ENCODE data around the gene PPFIBP2. TPM values are rescaled to one million over a fixed set of nuclear protein-coding genes. Genes with fewer than 3 reads are reported as not detected.
A peak's percentile ranks its signal among the peaks of the same experiment; 100 is the strongest.
"Not testable (repeated sequence)": the region's sequence is repeated elsewhere in the genome, so short reads cannot be mapped to it uniquely, and the experiment has no call there.

The PPFIBP2 gene
- total RNA-seq, 1 experiment from 2014 or later = 21.5 TPM

DNA sequence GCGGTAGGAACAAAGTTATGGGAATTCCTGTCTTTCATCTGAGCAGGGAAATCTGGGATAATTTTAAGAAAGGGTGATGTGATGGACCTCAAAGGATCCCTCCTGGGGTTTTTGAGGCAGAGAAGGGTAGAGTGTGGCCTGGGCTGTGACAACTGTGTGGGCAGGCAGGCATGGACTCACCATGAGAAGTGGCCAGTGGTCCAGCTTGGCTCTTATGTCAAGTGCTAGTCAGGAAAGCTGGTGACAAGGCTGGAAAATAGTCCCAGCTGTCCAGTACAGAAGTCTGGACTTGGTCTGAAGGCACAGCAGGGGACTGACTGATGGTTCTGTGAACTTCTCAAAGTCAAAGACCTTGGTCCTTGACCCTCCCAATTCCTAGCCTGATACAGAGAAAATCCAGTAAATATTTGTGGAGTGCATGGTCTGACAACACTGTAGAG lies 1.7 kb downstream of the PPFIBP2 start:
- Histone ChIP-seq H3K4me1 (ENCODE audit: control insufficient read depth, insufficient read depth, low read length) (peaks cover 17% of the 10 kb centered on the region), H3K27ac (ENCODE audit: low read length) (no peak overlapping the region), H3K27me3 (ENCODE audit: control insufficient read depth, insufficient read depth, low read length) (peaks cover 6% of the 10 kb centered on the region; the same call in 1 of the 2 replicates), H3K4me3 (ENCODE audit: low read depth in 2 of 2, low read length in 2 of 2) (no peak overlapping the region), H3K9me3 (ENCODE audit: control insufficient read depth, insufficient read depth, low read depth, low read length) (no peaks in the 10 kb centered on the region), H3K36me3 (ENCODE audit: control insufficient read depth, insufficient read depth, low read length) (no peaks in the 10 kb centered on the region)
- ChIA-PET CTCF (interaction anchor here (1.5 kb wide), 1 partner anchor 472 kb away, joined by 3 read pairs; the partner anchor contains the start of gene EIF3F), POLR2A (no interaction called here)
- in situ Hi-C loops (cut with HindIII; ENCODE audit: low pct_unique_long_range_greater_than_20kb, low sequenced_read_pairs) (no loop called here), intact Hi-C loops (cut with micrococcal nuclease; ENCODE audit: unreplicated experiment) (no loop called here)
- DNase-seq (ENCODE audit: low read depth, low spot score) = no peak
- TF ChIP-seq POLR2AphosphoS5 (IDR thresholded peaks at IDR 0.05; ENCODE audit: low read depth, low read length) = no peak
- TF ChIP-seq, protein P1, sequence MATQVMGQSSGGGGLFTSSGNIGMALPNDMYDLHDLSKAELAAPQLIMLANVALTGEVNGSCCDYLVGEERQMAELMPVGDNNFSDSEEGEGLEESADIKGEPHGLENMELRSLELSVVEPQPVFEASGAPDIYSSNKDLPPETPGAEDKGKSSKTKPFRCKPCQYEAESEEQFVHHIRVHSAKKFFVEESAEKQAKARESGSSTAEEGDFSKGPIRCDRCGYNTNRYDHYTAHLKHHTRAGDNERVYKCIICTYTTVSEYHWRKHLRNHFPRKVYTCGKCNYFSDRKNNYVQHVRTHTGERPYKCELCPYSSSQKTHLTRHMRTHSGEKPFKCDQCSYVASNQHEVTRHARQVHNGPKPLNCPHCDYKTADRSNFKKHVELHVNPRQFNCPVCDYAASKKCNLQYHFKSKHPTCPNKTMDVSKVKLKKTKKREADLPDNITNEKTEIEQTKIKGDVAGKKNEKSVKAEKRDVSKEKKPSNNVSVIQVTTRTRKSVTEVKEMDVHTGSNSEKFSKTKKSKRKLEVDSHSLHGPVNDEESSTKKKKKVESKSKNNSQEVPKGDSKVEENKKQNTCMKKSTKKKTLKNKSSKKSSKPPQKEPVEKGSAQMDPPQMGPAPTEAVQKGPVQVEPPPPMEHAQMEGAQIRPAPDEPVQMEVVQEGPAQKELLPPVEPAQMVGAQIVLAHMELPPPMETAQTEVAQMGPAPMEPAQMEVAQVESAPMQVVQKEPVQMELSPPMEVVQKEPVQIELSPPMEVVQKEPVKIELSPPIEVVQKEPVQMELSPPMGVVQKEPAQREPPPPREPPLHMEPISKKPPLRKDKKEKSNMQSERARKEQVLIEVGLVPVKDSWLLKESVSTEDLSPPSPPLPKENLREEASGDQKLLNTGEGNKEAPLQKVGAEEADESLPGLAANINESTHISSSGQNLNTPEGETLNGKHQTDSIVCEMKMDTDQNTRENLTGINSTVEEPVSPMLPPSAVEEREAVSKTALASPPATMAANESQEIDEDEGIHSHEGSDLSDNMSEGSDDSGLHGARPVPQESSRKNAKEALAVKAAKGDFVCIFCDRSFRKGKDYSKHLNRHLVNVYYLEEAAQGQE (IDR thresholded peaks at IDR 0.05; ENCODE audit: insufficient read depth in 1 of 2, low read depth in 2 of 2, low read length in 1 of 2) = no peak
- no peak for TF ChIP-seq SIN3A (IDR thresholded peaks at IDR 0.05; ENCODE audit: borderline replicate concordance, insufficient read depth, low read depth, low read length)
- TF ChIP-seq TCF7L2 (IDR thresholded peaks at IDR 0.05; ENCODE audit: low read depth, low read length) = no peak
- TF ChIP-seq CTCF (IDR thresholded peaks at IDR 0.05) = no peak
- BruUV-seq (replicated peaks) = TSS peak; percentile 77
- ATAC-seq = no peak

- in situ Hi-C loops (cut with HindIII; ENCODE audit: low pct_unique_long_range_greater_than_20kb, low sequenced_read_pairs) (no loop called here), intact Hi-C loops (cut with micrococcal nuclease; ENCODE audit: unreplicated experiment) (no loop called here)
- TF ChIP-seq SIN3A (IDR thresholded peaks at IDR 0.05; ENCODE audit: borderline replicate concordance, insufficient read depth, low read depth, low read length) (no peak), TCF7L2 (IDR thresholded peaks at IDR 0.05; ENCODE audit: low read depth, low read length) (no peak), POLR2AphosphoS5 (IDR thresholded peaks at IDR 0.05; ENCODE audit: low read depth, low read length) (no peak), CTCF (IDR thresholded peaks at IDR 0.05) (no peak)
- TF ChIP-seq, protein P1 (IDR thresholded peaks at IDR 0.05; ENCODE audit: insufficient read depth in 1 of 2, low read depth in 2 of 2, low read length in 1 of 2) = no peak
- POLR2A ChIA-PET = no interaction called here
- CTCF ChIA-PET = interaction anchor here (1.5 kb wide), 1 partner anchor 471 kb away, joined by 3 read pairs; the partner anchor contains the start of gene EIF3F
- no peak overlapping the region for H3K4me3 ChIP-seq (ENCODE audit: low read depth in 2 of 2, low read length in 2 of 2)
- BruUV-seq (replicated peaks) = no TSS peak
- H3K9me3 ChIP-seq (ENCODE audit: control insufficient read depth, insufficient read depth, low read depth, low read length) = no peaks in the 10 kb centered on the region
- DNase-seq (ENCODE audit: low read depth, low spot score) (no peak), ATAC-seq (no peak)
- no peak overlapping the region for H3K27ac ChIP-seq (ENCODE audit: low read length)
- H3K36me3 ChIP-seq (ENCODE audit: control insufficient read depth, insufficient read depth, low read length) = no peaks in the 10 kb centered on the region
- H3K27me3 ChIP-seq (ENCODE audit: control insufficient read depth, insufficient read depth, low read length) = peaks cover 6% of the 10 kb centered on the region; the same call in 1 of the 2 replicates
- peaks cover 17% of the 10 kb centered on the region for H3K4me1 ChIP-seq (ENCODE audit: control insufficient read depth, insufficient read depth, low read length)
These were observed 2.7 kb downstream of the PPFIBP2 start for GRCh38 chr11:7516475-7516874.

- H3K9me3 ChIP-seq (ENCODE audit: control insufficient read depth, insufficient read depth, low read depth, low read length); in situ Hi-C loops (cut with HindIII; ENCODE audit: low pct_unique_long_range_greater_than_20kb, low sequenced_read_pairs); POLR2A ChIA-PET; intact Hi-C loops (cut with micrococcal nuclease; ENCODE audit: unreplicated experiment); ATAC-seq; DNase-seq (ENCODE audit: low read depth, low spot score); CTCF ChIA-PET; H3K27ac ChIP-seq (ENCODE audit: low read length); BruUV-seq (replicated peaks); H3K27me3 ChIP-seq (ENCODE audit: control insufficient read depth, insufficient read depth, low read length); H3K36me3 ChIP-seq (ENCODE audit: control insufficient read depth, insufficient read depth, low read length); H3K4me3 ChIP-seq (ENCODE audit: low read depth in 2 of 2, low read length in 2 of 2): not testable (repeated sequence)
- peaks cover 13% of the 10 kb centered on the region for H3K4me1 ChIP-seq (ENCODE audit: control insufficient read depth, insufficient read depth, low read length)
These were observed 3.9 kb downstream of the PPFIBP2 start for GRCh38 chr11:7517743-7518142.
